Tibial nerve (tissue), 3 donors: ENCODE measurements around the gene SMARCD3.

ENCODE experiments used
- CTCF ChIP-seq, 5 experiments: fragments of 200-600 bp in 3 of 5; fragments of 450-650 bp in 2 of 5; sonication (generic) in 3 of 5; IDR thresholded peaks; one replicate each; pipeline ENCODE4 v1.5.1; 2016 to 2019; ENCODE audit warnings: antibody characterized with exemption in 5 of 5, mild to moderate bottlenecking in 3 of 5, moderate library complexity in 2 of 5
- POLR2A ChIP-seq, 2 donors: fragments of 450-650 bp; IDR thresholded peaks; one replicate each; pipeline ENCODE4 v1.6.1; 2017; ENCODE audit warnings: antibody characterized with exemption in 2 of 2, mild to moderate bottlenecking in 2 of 2, moderate library complexity in 2 of 2

GRCh38 chr7:151232917-151233701 is 15.4 kb downstream of the SMARCD3 start:
- TF ChIP-seq CTCF (IDR thresholded peaks at IDR 0.05) (no peak), POLR2A (IDR thresholded peaks at IDR 0.05) (no peak)
